ENCODE results near the gene SUCLG1.
"Not testable (repeated sequence)": the region's sequence is repeated elsewhere in the genome, so short reads cannot be mapped to it uniquely, and the experiment has no call there.

The SUCLG1 gene

DNA sequence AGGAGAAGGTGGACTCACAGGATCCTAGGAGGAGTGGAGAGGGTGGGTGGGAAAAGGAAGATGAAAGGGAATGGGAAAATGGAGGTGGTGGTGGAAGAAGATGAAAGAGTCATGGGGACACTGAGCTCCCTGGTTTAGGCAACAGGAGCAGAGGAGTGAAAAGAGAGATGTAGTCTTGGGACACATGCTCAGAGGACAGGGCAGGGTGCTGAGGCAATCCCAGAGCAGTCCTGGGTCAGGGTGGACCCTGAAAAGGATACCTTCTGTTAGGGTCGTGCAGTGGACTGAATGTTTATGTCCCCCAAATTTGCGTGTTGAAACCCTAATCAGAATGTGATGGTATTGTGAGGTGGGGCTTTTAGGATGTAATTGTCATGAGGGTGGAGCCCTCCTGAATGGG is 37.9 kb downstream of the SUCLG1 start:
- no peaks in the 10 kb centered on the region for H3K27me3 Mint-ChIP-seq
- no peak for DNase-seq
- no peak overlapping the region for H3K4me3 Mint-ChIP-seq
- peaks cover 5% of the 10 kb centered on the region for H3K4me1 Mint-ChIP-seq (ENCODE audit: low read depth)
- peaks cover 43% of the 10 kb centered on the region for H3K36me3 Mint-ChIP-seq (ENCODE audit: low read depth)
- no peak overlapping the region for H3K27ac Mint-ChIP-seq
- H3K9me3 Mint-ChIP-seq, result no peaks in the 10 kb centered on the region

DNA sequence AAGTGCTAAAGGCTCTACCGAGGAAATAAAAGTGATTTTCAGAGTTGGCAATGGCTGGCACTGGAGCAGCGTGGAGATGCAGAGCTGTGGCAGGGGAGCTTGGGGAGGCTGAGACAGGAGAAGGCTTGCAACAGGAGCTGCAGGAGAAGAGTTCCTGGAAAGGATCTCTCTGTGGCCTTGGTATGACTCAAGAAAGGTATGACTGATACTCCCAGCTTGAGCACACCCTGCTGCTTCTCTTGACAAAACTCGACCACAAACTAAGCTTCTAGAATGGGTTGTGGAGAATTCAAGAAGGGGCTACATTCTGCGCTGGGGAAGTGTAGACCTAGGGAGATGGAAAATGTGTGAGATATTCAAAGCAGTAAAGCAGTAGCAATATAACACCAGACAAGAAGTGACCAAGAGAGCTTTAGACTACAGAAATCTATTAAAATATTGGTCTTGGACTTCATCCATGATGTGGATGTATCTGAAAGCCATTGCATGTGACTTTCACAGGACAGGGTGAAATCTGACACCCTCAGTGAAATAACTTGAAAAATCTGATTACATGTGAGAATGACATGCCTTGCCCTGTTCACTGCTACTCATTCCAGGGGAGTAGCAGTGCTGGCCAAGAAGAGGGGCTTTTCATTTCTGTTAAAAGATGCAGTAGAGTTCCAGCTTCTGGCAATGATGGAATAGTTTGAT is 41.5 kb downstream of the SUCLG1 start:
- Mint-ChIP-seq H3K4me1 (ENCODE audit: low read depth) (peaks cover 5% of the 10 kb centered on the region), H3K36me3 (ENCODE audit: low read depth) (peaks cover 10% of the 10 kb centered on the region), H3K4me3 (no peak overlapping the region), H3K9me3 (no peaks in the 10 kb centered on the region), H3K27me3 (no peaks in the 10 kb centered on the region), H3K27ac (no peak overlapping the region)
- no peak for DNase-seq

GRCh38 chr2:84409531-84409930 is 49.5 kb downstream of the SUCLG1 start:
- H3K4me3 Mint-ChIP-seq, result no peak overlapping the region
- no peaks in the 10 kb centered on the region for H3K4me1 Mint-ChIP-seq (ENCODE audit: low read depth)
- no peaks in the 10 kb centered on the region for H3K36me3 Mint-ChIP-seq (ENCODE audit: low read depth)
- peaks cover 2% of the 10 kb centered on the region for H3K27me3 Mint-ChIP-seq
- no peak for DNase-seq
- no peak overlapping the region for H3K27ac Mint-ChIP-seq
- H3K9me3 Mint-ChIP-seq, result no peaks in the 10 kb centered on the region

DNA sequence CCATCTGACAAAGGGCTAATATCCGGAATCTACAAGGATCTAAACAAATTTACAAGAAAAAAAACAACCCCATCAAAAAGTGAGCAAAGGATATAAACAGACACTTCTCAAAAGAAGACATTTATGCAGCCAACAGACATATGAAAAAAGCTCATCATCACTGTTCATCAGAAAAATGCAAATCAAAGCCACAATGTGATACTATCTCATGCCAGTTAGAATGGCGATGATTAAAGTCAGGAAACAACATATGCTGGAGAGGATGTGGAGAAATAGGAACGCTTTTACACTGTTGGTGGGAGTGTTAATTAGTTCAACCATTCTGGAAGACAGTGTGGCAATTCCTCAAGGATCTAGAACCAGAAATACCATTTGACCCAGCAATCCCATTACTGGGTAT is 57.0 kb downstream of the SUCLG1 start:
- not testable (repeated sequence) for H3K9me3 Mint-ChIP-seq; H3K27ac Mint-ChIP-seq; H3K4me1 Mint-ChIP-seq (ENCODE audit: low read depth); DNase-seq; H3K4me3 Mint-ChIP-seq; H3K36me3 Mint-ChIP-seq (ENCODE audit: low read depth); H3K27me3 Mint-ChIP-seq

GRCh38 chr2:84399839-84400238 is 59.2 kb downstream of the SUCLG1 start:
- not testable (repeated sequence) for H3K4me1 Mint-ChIP-seq (ENCODE audit: low read depth); H3K36me3 Mint-ChIP-seq (ENCODE audit: low read depth); DNase-seq; H3K27ac Mint-ChIP-seq; H3K9me3 Mint-ChIP-seq; H3K27me3 Mint-ChIP-seq; H3K4me3 Mint-ChIP-seq

DNA sequence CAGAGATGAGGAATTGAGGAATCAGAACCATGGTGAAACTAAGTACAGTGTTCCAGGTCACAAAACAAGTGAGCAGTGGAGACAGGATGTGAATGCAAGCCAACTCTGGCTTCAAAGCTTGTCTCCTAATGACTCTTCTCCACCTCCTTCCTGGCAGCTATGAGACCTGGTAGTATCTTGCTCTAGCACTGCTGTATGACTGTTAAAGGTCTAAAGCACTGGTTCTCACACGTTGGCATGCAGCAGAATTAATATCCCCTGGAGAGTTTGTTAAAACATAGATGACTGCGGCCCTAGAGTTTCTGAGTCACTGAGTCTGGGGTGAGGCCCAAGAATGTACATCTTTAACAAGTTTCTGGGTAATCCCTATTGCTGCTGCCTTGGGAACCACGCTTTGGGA is 63.3 kb downstream of the SUCLG1 start:
- Mint-ChIP-seq H3K9me3 (peaks cover 4% of the 10 kb centered on the region), H3K4me3 (no peak overlapping the region), H3K4me1 (ENCODE audit: low read depth) (no peaks in the 10 kb centered on the region), H3K36me3 (ENCODE audit: low read depth) (no peaks in the 10 kb centered on the region), H3K27ac (no peak overlapping the region), H3K27me3 (peaks cover 3% of the 10 kb centered on the region)
- DNase-seq, result no peak

- Mint-ChIP-seq H3K4me3 (no peak overlapping the region), H3K4me1 (ENCODE audit: low read depth) (no peaks in the 10 kb centered on the region), H3K9me3 (peaks cover 4% of the 10 kb centered on the region), H3K27ac (no peak overlapping the region), H3K36me3 (ENCODE audit: low read depth) (no peaks in the 10 kb centered on the region), H3K27me3 (peaks cover 3% of the 10 kb centered on the region)
- DNase-seq, result no peak
Observed at GRCh38 chr2:84394628-84395027, 64.5 kb downstream of the SUCLG1 start.

- Mint-ChIP-seq H3K27ac (no peak overlapping the region), H3K36me3 (ENCODE audit: low read depth) (no peaks in the 10 kb centered on the region), H3K4me3 (no peak overlapping the region), H3K27me3 (peaks cover 3% of the 10 kb centered on the region), H3K9me3 (peaks cover 4% of the 10 kb centered on the region), H3K4me1 (ENCODE audit: low read depth) (no peaks in the 10 kb centered on the region)
- no peak for DNase-seq
Observed at GRCh38 chr2:84393829-84394228, 65.3 kb downstream of the SUCLG1 start.

- no peak overlapping the region for H3K4me3 Mint-ChIP-seq
- no peaks in the 10 kb centered on the region for H3K4me1 Mint-ChIP-seq (ENCODE audit: low read depth)
- peaks cover 29% of the 10 kb centered on the region for H3K27me3 Mint-ChIP-seq
- H3K9me3 Mint-ChIP-seq, result peaks cover 4% of the 10 kb centered on the region
- no peaks in the 10 kb centered on the region for H3K36me3 Mint-ChIP-seq (ENCODE audit: low read depth)
- no peak for DNase-seq
- no peak overlapping the region for H3K27ac Mint-ChIP-seq
Observed at GRCh38 chr2:84389794-84390193, 69.3 kb downstream of the SUCLG1 start.

DNA sequence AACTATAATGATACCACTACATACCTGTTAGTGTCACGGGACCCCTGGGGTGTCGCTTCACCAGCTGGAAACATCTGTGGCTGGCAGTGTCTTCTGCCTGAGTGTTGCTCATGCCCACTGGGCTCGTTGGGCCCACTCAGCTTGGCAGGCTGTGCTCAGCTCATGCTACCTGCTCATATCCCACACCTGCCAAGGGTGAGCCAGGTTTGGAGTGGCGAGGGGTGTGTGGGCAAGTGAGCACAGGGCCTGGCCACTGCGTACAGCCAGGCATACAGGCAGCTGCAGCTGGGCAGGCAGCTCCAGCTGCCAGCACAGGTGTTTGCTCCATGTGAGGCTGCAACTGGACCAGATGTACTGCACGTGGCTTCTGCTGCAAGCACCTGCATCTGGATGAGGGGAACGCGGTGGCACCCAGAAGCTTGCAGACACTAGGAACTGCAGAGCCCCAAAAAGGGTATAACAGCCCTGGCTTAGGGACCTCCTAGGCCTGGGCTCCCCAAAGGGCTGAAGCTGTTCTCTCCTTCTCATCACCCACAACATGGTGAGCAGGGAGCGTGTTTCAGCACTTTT is 70.1 kb downstream of the SUCLG1 start:
- no peak for DNase-seq
- Mint-ChIP-seq H3K36me3 (ENCODE audit: low read depth) (no peaks in the 10 kb centered on the region), H3K4me1 (ENCODE audit: low read depth) (no peaks in the 10 kb centered on the region), H3K9me3 (peaks cover 4% of the 10 kb centered on the region), H3K27me3 (peaks cover 32% of the 10 kb centered on the region), H3K4me3 (no peak overlapping the region), H3K27ac (no peak overlapping the region)

DNA sequence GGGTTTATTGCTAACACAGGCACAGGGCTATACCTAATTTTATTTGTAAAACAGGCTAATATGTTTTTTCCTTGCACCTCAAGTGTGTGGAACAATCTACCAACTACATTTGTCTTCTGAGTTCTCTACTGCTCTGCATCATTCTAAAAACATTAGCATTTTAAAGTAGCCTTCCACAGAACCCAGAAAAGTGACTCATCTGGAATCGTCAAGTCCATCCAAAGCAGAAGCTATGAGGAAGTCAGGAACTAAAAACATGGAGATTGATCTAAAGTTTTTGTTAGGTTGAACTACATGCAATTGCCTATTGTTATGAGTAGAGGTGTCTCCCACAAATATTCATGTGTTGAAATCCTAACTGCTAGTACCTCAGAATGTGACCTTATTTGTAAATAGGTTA is 70.9 kb downstream of the SUCLG1 start:
- Mint-ChIP-seq H3K4me1 (ENCODE audit: low read depth) (no peaks in the 10 kb centered on the region), H3K4me3 (no peak overlapping the region), H3K27ac (no peak overlapping the region), H3K9me3 (peaks cover 4% of the 10 kb centered on the region), H3K27me3 (peaks cover 36% of the 10 kb centered on the region), H3K36me3 (ENCODE audit: low read depth) (no peaks in the 10 kb centered on the region)
- no peak for DNase-seq

DNA sequence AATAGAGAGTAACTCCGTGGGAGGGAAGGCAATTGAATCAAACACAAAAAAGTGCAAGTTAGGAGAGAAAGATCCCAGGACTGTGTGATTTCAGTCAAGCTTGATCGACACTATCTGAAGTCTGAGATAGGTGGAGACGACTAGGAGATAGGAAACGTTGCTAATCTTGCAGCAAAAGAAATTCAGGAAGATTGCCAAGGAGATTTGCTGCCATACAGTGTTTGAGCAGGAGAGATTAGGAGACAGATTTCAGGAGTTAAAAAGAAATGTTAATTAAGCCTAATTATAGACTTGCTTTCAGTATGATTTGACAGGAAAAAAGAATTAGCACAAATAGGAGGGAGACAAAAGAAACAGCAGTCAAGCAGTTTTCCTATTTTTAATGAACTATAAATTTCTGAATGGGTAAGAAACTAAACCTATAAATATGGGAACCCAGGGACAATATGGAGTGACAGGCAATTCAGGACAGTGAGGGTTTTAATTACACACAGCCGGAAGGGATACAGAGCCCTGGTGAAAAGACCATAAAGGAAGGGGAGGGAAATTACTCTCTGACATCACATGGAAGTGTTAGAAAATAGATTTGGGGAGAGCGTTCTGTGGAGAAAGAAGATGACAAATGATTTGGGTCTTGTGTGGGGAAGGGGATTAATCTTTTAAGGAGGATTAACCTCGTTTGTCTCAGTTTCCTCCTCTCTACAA is 72.6 kb downstream of the SUCLG1 start:
- H3K27ac Mint-ChIP-seq, result no peak overlapping the region
- H3K36me3 Mint-ChIP-seq (ENCODE audit: low read depth), result no peaks in the 10 kb centered on the region

DNA sequence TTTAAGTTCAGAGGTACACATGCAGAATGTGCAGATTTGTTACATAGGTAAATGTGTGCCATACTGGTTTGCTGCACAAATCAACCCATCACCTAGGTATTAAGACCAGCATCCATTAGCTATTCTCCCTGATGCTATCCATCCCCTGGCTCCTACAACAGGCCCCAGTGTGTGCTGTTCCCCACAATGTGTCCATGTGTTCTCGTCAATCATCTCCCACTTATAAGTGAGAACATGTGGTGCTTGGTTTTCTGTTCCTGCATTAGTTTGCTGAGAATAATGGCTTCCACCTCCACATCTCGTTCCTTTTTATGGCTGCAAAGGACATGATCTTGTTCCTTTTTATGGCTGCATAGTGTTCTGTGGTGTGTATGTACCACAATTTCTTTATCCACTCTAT is 75.8 kb downstream of the SUCLG1 start:
- Mint-ChIP-seq H3K27ac (no peak overlapping the region), H3K4me3 (no peak overlapping the region), H3K36me3 (ENCODE audit: low read depth) (no peaks in the 10 kb centered on the region), H3K9me3 (no peaks in the 10 kb centered on the region), H3K4me1 (ENCODE audit: low read depth) (no peaks in the 10 kb centered on the region), H3K27me3 (peaks cover 33% of the 10 kb centered on the region)
- no peak for DNase-seq

More for the DNA sequence above, 72.6 kb downstream of the SUCLG1 start:
- H3K4me3 Mint-ChIP-seq, result no peak overlapping the region
- no peak for DNase-seq
- no peaks in the 10 kb centered on the region for H3K4me1 Mint-ChIP-seq (ENCODE audit: low read depth)
- H3K9me3 Mint-ChIP-seq, result no peaks in the 10 kb centered on the region
- H3K27me3 Mint-ChIP-seq, result peaks cover 33% of the 10 kb centered on the region

DNA sequence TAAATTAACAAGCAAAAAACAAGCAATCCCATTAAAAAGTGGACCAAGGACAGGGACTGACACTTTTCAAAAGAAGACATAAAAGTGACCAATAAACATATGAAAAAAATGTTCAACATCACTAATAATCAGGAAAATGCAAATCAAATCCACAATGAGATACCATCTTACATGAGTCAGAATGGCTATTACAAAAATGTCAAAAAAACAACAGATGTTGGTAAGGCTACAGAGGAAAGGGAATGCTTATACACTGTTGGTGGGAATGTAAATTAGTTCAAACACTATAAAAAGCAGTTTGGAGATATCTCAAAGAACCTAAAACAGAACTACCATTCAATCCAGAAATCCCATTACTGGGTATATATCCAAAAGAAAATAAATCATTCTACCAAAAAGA is 78.2 kb downstream of the SUCLG1 start:
- no peak for DNase-seq
- H3K4me3 Mint-ChIP-seq, result no peak overlapping the region
- no peaks in the 10 kb centered on the region for H3K4me1 Mint-ChIP-seq (ENCODE audit: low read depth)
- H3K27me3 Mint-ChIP-seq, result peaks cover 21% of the 10 kb centered on the region
- no peak overlapping the region for H3K27ac Mint-ChIP-seq
- H3K36me3 Mint-ChIP-seq (ENCODE audit: low read depth), result no peaks in the 10 kb centered on the region
- H3K9me3 Mint-ChIP-seq, result no peaks in the 10 kb centered on the region

GRCh38 chr2:84378960-84379359 is 80.1 kb downstream of the SUCLG1 start:
- Mint-ChIP-seq H3K4me1 (ENCODE audit: low read depth) (no peaks in the 10 kb centered on the region), H3K4me3 (no peak overlapping the region), H3K36me3 (ENCODE audit: low read depth) (no peaks in the 10 kb centered on the region), H3K9me3 (no peaks in the 10 kb centered on the region), H3K27me3 (peaks cover 13% of the 10 kb centered on the region), H3K27ac (no peak overlapping the region)
- no peak for DNase-seq
